ENCODE results near the gene SELENOF.

SELENOF gene

GRCh38 chr1:86913896-86914600, at the start of gene SELENOF:
Gene SELENOF (minus strand): TSS chr1:86914126. CDS start chr1:86914111, 15 bp downstream.
- DNase-seq, result peak; percentile 97 to 100

GRCh38 chr1:86960548-86960947, 46.6 kb upstream of the SELENOF start:
- DNase-seq, result no peak

- DNase-seq, result no peak
Observed at GRCh38 chr1:86957221-86957620, 43.3 kb upstream of the SELENOF start.

- no peak for DNase-seq
Observed at GRCh38 chr1:86956221-86956620, 42.3 kb upstream of the SELENOF start.

- DNase-seq, result no peak
Observed at GRCh38 chr1:86955678-86956077, 41.8 kb upstream of the SELENOF start.

- no peak for DNase-seq
Observed at GRCh38 chr1:86953167-86953566, 39.2 kb upstream of the SELENOF start.

GRCh38 chr1:86951430-86951829, 37.5 kb upstream of the SELENOF start:
- no peak for DNase-seq

GRCh38 chr1:86950712-86951419, 36.9 kb upstream of the SELENOF start:
- no peak for DNase-seq

- DNase-seq, result no peak
Observed at GRCh38 chr1:86948212-86948611, 34.3 kb upstream of the SELENOF start.

GRCh38 chr1:86942743-86943142, 28.8 kb upstream of the SELENOF start:
- no peak for DNase-seq

- no peak for DNase-seq
Observed at GRCh38 chr1:86942042-86942441, 28.1 kb upstream of the SELENOF start.

GRCh38 chr1:86940599-86940998, 26.7 kb upstream of the SELENOF start:
- no peak for DNase-seq

- no peak for DNase-seq
Observed at GRCh38 chr1:86939406-86939805, 25.5 kb upstream of the SELENOF start.

GRCh38 chr1:86938855-86939254, 24.9 kb upstream of the SELENOF start:
- no peak for DNase-seq

GRCh38 chr1:86938450-86938849, 24.5 kb upstream of the SELENOF start:
- no peak for DNase-seq

- DNase-seq, result no peak
Observed at GRCh38 chr1:86933562-86934377, 19.8 kb upstream of the SELENOF start.

- no peak for DNase-seq
Observed at GRCh38 chr1:86933051-86933450, 19.1 kb upstream of the SELENOF start.

- no peak for DNase-seq
Observed at GRCh38 chr1:86928819-86929218, 14.9 kb upstream of the SELENOF start.

- DNase-seq, result no peak
Observed at GRCh38 chr1:86926883-86927282, 13.0 kb upstream of the SELENOF start.

- no peak for DNase-seq
Observed at GRCh38 chr1:86925742-86926141, 11.8 kb upstream of the SELENOF start.

- DNase-seq, result no peak
Observed at GRCh38 chr1:86924324-86924960, 10.5 kb upstream of the SELENOF start.

- no peak for DNase-seq
Observed at GRCh38 chr1:86922445-86922844, 8.5 kb upstream of the SELENOF start.

GRCh38 chr1:86916752-86917151, 2.8 kb upstream of the SELENOF start:
- no peak for DNase-seq
